Activated naive CD4-positive, alpha-beta T cell (primary cell): ENCODE measurements around the gene SPATA9.

ENCODE experiments used
- DNase-seq, 4 experiments: peaks; one replicate each; lab custom pipeline; 2025; lab: John Stamatoyannopoulos, UW

Gene SPATA9

DNA sequence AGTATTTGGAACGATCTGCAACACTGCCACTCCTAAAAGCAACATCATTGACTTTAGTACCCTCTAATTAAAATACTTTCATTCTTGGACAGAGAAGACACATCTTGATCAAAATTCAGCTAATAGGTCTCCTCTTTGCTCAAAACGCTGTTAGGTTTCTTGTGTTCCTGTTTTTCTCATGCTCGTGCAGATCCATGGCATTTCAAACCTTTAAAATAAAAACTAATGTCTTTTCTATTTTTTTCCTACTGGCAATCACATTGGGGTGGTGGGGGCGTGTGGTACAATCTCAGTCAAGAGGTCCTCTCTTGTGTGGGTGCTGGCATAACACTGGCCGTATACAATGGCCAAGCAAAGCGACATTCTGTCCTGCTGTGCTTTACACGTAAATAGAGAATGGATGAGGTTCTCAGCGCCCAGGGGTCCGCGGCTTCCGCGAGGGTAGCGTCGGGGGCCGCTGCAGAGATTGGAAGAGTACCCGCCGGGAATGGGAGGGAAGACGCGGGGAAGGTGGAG, 63.2 kb downstream of the SPATA9 start:
- DNase-seq = no peak

DNA sequence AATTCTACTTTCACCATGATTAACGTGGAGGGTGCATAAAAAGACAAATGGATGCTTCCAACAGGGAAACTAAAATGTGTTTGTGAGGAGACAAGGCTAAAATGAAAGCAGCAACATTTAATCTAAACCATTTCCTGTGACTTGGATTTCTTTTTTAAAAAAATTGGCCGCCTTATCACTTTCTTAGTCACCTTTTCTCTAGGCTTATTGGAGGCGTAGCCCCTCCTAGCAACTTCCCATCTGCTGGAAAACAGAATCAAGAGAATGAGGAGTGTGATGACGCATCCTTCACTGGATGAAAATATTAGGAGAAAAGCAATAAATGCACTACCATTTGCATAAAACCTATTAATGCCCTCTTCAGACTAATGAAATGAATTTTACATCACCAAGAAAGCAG, 63.7 kb downstream of the SPATA9 start:
- no peak for DNase-seq

DNA sequence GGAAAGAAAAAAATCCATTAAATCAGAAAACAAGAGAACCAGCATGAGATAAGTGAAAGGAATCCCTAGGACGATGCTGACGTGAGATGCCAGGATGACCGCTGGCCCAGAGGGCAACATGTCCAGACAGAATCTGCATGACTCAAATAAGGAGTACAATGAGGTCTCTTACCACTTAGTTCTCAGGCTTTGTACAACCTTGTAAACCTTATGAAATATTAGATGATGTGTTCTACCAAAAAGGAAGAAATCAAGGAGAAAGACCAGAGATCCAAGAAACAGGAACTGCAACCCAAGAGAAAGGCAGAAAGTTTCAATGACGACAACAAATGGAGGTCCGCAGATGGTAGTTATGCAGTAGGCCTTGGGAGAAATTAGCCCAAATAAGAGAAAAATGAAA, 65.7 kb downstream of the SPATA9 start:
- no peak for DNase-seq

DNA sequence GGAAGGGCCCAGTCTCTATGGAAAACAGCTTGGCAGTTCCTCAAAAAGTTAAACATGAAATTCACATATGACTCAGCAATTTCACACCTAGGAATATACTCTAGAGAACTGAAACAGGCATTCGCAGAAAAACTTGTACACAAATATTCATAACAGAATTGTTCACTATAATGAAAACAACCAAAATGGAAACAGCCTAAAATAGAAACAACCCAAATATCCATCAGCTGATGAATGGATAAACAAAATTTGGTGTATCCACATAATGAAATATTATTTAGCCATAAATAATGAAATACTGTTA, 67.7 kb downstream of the SPATA9 start:
- no peak for DNase-seq

DNA sequence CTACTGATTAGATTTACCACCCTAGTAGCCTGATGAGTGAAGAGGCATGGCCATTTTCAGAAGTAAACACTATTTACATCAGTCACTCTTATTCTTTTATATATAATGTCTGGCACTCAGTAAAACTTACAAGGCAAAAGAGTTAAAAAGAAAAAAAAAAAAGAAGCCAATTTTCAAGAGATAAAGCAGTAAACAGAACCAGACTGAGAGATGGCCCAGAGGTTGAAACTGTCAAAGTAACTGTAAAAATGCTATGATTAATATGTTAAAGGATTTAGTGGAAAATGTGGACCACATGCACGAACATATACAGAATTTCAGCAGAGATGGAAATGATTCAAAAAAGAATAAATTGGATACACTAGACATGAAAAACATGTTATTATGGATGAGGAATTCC, 69.3 kb downstream of the SPATA9 start:
- DNase-seq = no peak

DNA sequence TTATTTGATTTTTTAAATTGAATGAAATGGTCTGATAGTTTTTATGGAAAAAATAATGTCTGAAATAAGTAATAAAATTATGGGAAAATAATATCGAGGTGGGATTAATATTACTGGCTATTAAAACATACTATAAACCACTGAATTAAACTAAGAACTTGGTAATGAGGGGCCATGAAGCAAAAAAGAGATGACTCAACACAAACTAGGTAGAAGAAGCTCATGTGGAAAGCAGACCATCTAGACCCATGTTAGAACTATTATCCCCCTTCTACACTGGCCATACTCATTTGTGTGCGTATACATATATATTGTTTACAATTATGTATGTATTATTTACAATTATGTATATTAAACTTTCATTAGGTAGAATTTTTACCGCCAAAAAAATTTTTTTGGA, 71.4 kb downstream of the SPATA9 start:
- no peak for DNase-seq

DNA sequence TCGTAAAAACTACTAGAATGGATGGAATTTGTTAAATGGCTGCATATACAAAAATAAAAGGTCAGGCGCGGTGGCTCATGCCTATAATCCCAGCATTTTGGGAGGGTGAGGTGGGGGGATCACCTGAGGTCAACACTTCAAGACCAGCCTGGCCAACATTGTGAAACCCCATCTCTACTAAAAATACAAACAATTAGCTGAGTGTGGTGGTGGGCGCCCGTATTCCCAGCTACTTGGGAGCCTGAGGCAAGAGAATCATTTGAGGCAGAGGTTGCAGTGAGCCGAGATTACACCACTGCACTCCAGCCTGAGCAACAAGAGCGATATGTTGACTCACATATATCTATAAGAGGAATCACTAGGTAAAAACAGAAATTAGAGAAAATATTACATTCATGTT, 72.2 kb downstream of the SPATA9 start:
- no peak for DNase-seq

DNA sequence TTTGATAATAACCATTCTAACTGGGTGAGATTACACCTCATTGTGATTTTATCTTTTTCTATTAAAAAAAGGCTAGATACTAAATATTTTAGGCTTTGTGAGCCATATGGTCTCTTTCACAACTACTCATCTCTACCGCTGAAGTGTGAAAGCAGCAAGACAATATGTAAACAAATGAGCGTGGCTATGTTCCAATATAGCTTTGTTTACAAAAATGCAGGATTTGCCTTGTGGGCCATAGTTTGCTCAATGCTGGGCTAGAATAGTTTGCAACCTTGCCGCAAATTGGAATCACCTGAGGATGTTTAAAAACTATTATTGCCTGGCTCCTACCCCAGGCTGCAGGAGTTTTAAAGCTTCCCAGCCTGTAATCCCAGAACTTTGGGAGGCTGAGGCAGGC, 73.1 kb downstream of the SPATA9 start:
- DNase-seq = no peak
